Epithelial cell of esophagus (primary cell): ENCODE data around the gene NKX1-1.
"Not testable (repeated sequence)": the region's sequence is repeated elsewhere in the genome, so short reads cannot be mapped to it uniquely, and the experiment has no call there.

ENCODE experiments used
- DNase-seq: peaks from one replicate; pipeline ENCODE4 v3.0.0; 2010; ENCODE audit warnings: low read depth
- H3K4me3 ChIP-seq: 2 replicates; pipeline ENCODE4 v1.5.1; 2011; ENCODE audit warnings: mild to moderate bottlenecking, low read length, control low read depth
- CTCF ChIP-seq: IDR thresholded peaks from 2 replicates; pipeline ENCODE4 v1.5.1; 2011; ENCODE audit warnings: low read depth, mild to moderate bottlenecking, low read length, control low read depth, inconsistent platforms; ENCODE audit not compliant: insufficient read depth; ENCODE audit errors: missing control alignments

The NKX1-1 gene

GRCh38 chr4:1376841-1377605 is 29.2 kb downstream of the NKX1-1 start:
- no peak overlapping the region for H3K4me3 ChIP-seq
- DNase-seq: no peak

GRCh38 chr4:1376391-1376840 is 29.8 kb downstream of the NKX1-1 start:
- no peak for TF ChIP-seq CTCF
- DNase-seq: no peak
- H3K4me3 ChIP-seq: no peak overlapping the region

More at GRCh38 chr4:1376841-1377605, 29.2 kb downstream of the NKX1-1 start:
- TF ChIP-seq CTCF: no peak

GRCh38 chr4:1375761-1376322 is 30.4 kb downstream of the NKX1-1 start:
- DNase-seq: no peak
- TF ChIP-seq CTCF: no peak
- no peak overlapping the region for H3K4me3 ChIP-seq

- DNase-seq: no peak
- TF ChIP-seq CTCF: no peak
Measured at GRCh38 chr4:1375051-1375721, 31.1 kb downstream of the NKX1-1 start.

GRCh38 chr4:1374706-1375045 is 31.6 kb downstream of the NKX1-1 start:
- DNase-seq: no peak
- H3K4me3 ChIP-seq: no peak overlapping the region
- no peak for TF ChIP-seq CTCF

More at GRCh38 chr4:1375051-1375721, 31.1 kb downstream of the NKX1-1 start:
- H3K4me3 ChIP-seq: no peak overlapping the region

- DNase-seq: no peak
- TF ChIP-seq CTCF: no peak
- no peak overlapping the region for H3K4me3 ChIP-seq
Measured at GRCh38 chr4:1373892-1374705, 32.1 kb downstream of the NKX1-1 start.

- not testable (repeated sequence) for DNase-seq, H3K4me3 ChIP-seq
Measured at GRCh38 chr4:1372576-1372975, 33.7 kb downstream of the NKX1-1 start.
